Lower leg skin (tissue), 3 donors: ENCODE data around the gene TYMS.

Experiments
- POLR2A ChIP-seq, 2 donors: fragments of 450-650 bp; IDR thresholded peaks; one replicate each; pipeline ENCODE4 v1.6.1; 2016 to 2017; ENCODE audit warnings: antibody characterized with exemption in 2 of 2, mild to moderate bottlenecking in 1 of 2, moderate library complexity in 1 of 2
- TF ChIP-seq, protein P1 (sequence below), 3 donors: fragments of 450-650 bp; IDR thresholded peaks; one replicate each; pipeline ENCODE4 v1.5.1; 2016; ENCODE audit warnings: antibody characterized with exemption in 3 of 3, mild to moderate bottlenecking in 3 of 3, moderate library complexity in 2 of 3

DNA sequence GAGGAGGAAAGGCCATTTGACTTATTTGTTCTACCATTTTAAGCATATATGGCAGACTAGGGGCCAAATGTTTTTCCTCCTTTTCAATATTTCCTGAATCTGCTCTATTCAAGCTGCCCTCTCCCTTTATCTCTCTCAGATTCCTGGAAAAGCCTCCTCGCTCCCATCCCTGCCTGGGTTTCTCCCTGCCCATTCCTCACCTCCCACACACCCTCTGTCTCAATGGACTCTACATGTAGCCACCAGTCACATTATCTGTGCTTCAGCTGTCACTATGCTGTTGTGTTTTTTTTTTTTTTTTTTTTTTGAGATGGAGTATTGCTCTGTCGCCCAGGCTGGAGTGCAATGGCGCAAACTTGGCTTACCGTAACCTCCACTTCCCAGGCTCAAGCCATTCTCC, 22.9 kb downstream of the TYMS start:
- TF ChIP-seq, protein P1, sequence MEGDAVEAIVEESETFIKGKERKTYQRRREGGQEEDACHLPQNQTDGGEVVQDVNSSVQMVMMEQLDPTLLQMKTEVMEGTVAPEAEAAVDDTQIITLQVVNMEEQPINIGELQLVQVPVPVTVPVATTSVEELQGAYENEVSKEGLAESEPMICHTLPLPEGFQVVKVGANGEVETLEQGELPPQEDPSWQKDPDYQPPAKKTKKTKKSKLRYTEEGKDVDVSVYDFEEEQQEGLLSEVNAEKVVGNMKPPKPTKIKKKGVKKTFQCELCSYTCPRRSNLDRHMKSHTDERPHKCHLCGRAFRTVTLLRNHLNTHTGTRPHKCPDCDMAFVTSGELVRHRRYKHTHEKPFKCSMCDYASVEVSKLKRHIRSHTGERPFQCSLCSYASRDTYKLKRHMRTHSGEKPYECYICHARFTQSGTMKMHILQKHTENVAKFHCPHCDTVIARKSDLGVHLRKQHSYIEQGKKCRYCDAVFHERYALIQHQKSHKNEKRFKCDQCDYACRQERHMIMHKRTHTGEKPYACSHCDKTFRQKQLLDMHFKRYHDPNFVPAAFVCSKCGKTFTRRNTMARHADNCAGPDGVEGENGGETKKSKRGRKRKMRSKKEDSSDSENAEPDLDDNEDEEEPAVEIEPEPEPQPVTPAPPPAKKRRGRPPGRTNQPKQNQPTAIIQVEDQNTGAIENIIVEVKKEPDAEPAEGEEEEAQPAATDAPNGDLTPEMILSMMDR (IDR thresholded peaks at IDR 0.05), result no peak
- no peak for TF ChIP-seq POLR2A (IDR thresholded peaks at IDR 0.05)
